ENCODE results near the gene TLNRD1.

- TF ChIP-seq CTCF (IDR thresholded peaks at IDR 0.05; ENCODE audit: insufficient read depth, low read length, poor library complexity, severe bottlenecking): no peak
- TF ChIP-seq EZH2phosphoT487 (conservative IDR thresholded peaks at IDR 0.05; ENCODE audit: low read length): no peak
These were observed 46.6 kb upstream of the TLNRD1 start for GRCh38 chr15:80953953-80954778.
